Measurements from ENCODE around the gene IMMT.

The IMMT gene

DNA sequence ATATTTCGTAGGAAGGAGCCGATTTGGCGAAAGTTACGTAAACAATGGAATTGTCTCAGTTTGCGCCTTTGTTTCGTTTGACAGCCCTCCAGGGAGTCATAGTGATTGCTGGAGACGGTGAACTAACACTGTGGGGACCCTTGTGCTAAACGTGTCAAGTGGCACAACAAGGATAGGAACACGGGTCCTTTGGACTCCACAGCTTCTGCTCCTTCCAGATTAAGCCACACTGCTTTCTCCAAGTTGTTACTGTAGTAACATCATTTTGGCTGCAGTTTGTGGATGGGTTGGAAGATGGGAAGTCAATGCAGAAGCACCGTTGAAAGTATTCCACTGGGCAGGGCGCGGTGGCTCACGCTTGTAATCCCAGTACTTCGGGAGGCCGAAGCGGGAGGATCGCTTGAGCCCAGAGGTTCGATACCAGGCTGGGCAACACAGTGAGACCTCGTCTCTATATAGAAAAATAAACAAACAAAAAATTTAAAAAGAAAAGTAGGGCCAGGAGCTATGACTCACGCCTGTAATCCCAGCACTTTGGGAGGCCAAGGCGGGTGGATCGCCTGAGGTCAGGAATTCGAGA, 636 bp upstream of the IMMT start:
- DNase-seq: no peak

DNA sequence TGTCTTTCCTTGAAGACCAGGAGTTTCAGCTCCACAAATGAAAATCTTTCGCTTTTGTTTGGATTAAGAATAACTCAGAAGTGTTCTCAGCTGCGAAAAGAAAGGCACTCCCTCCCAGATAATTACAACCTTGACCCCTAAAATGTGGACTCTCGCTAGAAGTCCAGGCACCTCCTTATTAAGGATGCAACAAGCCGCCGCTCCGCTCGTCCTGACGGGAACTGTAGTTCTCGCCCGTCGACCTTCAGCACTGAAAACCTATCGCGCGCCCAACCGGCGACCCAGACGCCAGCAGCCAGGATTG, 559 bp downstream of the IMMT start:
- DNase-seq: no peak

DNA sequence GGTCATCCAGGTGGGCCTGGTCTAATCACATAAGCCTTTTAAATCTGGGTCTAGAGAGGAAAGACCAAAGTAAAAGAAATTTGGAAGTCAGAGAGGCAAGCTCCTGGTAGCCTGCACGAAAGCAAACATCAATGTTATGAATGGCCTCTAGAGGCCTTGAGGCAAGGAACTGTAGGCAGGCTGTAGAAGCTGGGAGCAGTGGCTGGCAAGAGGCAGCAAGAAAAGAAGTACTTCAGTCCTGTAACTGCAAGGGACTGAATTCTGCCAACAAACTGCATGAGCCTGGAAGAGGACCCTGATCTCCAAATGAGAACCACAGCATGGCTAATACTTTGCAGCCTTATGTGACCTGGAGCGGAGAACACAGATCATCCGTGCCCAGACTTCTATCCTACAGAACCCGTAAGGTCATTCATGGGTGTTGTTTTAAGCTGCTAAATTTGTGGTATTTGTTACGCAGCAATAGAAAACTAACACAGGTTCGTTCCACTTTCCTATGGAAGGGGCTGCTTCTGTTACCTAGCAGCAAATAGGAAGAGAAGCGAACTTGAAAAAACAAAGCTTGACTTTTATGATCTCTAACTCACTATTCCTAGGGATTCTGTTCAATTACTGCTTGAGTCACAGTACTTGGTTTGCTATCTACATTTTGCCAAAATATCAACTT, 1.2 kb downstream of the IMMT start:
- DNase-seq: no peak

DNA sequence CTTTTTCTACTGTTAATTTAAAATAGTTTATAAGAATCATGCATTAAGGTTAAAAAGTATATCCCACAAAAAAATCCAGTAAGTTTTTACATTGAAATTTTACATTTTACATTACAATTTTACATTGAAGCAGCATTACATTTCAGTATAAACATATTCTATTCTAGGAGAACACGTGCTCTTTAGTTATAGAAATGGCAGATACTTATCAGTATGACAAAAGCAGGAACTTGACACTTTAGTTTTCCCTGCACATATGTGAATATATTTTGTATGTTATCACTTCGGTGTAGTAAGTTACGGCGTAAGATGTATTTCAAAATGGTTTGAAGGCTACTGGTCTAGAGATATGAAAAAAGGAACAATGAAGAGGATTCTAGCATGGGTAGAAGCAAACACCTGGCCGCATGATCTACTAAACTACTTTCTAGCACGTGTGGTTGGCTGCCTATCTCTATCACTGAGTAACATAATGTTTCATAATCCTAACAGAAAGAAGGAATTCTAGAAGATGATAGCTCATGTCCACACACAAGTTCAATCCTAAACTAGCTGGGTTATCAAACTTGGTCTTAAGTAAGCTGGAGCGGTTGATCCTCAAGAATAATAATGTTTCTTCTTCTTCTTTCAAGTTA, 5.4 kb downstream of the IMMT start:
- DNase-seq: no peak

DNA sequence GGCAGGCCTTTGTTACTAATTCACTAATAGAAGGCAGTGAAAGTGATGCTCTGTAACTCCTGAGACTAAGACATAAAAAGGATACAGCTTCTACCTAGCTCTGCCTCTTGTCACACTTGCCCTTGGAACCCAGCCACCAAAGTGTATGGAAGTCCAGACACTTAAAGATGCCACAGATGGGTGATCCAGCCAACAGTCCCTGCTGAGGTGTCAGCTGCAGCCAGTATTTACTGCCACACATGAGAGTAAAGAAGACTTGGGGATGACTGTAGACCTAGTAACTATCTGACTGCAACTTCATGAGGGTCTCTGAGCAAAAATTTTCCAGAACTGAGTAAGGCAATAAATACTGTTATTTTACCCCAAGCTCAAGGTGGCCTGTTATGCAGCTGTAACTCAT, 8.8 kb downstream of the IMMT start:
- no peak for DNase-seq

DNA sequence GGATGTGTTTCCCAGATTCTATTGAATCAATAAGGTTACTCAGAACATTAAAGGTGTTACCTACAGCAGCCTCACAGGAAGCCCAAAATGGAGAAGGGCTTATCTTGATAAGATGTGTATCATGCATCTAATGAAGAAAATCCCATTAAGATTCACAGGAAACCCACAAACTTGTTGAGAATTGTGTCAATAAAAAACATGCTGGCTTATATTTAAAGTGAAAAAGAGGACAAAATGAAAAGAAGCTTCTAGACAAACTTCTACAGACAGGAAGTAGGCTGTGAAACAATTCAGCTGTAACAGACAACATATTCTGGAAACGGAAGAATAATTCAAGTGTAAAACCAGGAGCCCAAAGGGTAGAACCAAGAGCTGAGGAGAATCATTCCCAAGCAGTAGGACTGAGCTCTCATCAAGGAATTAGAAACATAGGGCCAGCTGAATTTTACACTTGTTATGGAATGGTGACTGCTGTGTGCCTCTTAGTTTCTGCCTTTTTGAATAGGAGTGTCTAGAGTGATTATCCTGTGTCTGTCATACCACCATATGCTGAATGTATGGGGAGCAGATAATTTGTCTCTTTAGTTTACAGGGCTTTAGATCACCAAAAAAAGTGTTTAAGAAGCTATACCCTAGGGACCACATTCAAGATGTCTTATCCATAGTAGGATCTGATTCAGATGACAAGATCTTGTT, 9.6 kb downstream of the IMMT start:
- peak; percentile 68 for DNase-seq

DNA sequence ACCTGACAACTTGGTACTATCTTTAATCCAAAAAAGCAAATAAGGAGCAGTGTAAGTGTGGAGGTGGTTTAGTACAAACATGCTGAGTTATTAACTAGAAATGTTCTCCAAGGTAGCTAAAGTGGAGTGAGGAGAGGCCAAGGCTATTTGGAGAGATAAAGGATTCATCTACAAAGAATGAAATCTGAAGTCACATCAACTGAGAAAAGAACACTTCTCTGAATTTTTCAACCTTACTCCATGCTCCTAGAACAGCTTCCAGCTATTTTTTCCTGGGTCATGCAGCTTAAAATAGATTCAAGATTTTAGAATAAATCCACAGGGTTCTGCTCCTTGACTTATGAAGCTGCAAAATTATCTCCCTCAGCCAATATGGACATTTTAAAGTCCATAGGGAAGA, 18.7 kb downstream of the IMMT start:
- DNase-seq: no peak

DNA sequence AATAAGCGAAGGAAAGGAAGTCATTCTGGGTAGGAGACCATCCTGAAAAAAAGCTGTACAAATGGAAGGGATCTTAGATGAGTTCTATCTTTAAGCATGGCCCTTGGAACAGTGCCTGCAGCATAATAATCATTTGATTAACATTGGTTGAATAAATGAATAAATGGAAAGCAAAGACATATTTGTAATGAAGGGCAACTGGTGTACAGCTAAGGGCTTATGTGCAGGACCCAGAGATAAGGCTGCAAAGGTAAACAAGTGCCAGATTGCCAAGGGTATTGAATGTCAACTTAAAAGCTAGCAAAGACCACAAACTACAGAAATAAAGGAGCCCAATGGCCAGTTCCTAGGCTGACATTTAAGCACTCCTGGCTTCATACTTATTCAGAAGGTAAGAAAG, 19.4 kb downstream of the IMMT start:
- DNase-seq: no peak

DNA sequence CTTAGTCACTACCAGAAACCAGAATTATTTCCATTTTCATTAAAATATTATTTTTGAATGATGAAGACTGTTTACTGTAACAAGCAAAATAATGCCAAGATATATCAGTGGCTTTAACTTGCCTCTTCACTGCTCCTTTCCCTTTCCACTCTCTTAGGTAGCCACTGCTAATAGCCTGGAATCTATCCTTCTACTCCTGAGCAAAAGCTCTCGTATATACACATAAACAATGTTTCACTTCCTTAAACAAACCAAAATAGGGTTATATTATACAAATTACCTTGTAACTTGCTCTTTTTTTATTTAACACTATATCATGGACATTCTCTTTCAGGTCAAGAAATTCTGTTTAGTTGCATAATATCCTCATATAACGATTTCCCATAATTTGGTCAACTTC, 20.8 kb downstream of the IMMT start:
- no peak for DNase-seq

DNA sequence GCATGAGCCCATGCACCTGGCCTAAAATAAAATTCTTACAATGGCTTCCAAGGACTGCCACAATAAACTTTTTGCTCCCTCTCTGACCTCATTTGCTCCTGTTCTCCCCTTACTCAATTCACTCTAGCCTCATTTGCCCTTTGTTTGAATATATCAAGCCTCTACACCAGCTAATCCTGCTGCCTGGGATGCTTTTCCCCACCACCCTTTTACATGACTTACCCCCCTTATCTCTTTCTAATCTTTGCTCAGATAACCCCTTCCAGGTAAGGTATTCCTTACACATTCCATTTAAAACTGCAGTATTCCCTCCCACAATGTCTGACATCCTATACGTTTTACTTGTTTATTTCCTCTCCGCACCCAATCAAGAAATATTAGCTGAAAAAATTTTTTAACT, 22.7 kb downstream of the IMMT start:
- DNase-seq: no peak

DNA sequence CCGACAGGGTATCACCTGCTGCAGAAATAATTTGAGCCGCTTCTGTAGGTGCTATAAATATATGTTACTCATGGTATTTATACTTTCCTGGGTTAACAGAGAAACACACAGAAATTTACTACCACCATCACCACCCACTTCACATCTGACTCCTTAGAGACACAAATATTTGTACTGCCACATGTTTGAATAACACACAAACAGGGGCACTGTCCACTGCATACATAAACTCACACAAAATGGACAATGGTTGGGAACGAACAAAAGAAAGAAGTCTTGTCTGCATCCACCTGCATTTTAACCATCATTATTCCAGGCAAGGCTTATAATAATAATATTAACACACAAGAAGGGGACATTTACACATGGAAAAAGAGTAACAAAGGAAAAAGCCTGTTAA, 24.0 kb downstream of the IMMT start:
- DNase-seq: no peak

DNA sequence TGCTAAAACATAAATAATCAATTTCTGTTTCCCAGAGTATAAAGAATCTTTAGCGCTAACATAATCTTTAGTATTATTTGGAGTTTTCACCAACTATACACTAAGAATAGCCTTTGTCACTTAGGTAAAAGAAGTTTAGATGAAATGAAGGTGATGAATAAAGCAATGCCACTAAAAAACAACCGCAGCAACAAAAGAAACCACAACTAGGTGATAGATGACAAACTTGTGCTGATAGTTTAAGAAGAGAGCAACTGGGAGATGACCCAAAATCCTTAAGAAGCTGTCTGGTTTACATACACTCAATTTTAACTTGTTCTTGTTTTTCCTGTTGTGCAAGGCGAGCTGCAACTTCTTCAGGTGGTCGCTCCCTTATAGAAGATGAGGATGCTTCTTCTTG, 24.8 kb downstream of the IMMT start:
- no peak for DNase-seq

DNA sequence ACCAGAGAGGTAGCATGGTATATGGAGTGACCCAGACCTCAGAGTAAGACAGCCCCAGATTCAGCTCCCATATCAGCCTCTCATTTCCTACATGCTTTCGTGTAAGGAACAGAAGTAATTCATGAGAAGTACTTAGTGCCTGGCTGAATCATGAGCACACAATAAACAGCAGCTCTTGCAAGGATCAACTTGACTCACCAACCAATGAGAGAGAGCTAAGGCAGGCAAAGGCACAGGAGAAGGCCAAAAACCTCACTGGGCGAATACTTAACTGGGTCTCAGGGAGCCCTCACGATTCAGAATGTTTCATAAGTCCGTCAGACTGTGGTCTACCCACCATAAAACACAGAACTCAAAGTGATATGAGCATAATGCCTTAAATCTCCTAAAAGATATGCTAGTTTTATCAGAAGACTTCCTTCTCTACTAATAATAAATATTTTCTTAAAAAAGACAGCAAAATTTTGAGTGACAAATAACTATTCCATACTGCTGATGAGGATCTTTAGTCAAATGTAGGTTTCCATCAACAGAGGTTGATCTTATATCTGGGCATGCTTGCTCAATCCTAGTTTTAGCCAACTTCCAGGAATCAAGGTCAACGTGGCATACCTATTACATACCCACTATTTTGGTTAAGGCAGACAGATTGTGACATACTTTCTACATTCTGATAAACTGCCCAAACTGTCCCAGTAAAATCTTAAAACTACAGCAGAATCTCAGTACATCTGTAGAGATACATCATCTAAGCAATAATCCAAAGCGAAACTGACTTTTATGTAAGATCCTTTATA, 34.9 kb downstream of the IMMT start:
- no peak for DNase-seq

DNA sequence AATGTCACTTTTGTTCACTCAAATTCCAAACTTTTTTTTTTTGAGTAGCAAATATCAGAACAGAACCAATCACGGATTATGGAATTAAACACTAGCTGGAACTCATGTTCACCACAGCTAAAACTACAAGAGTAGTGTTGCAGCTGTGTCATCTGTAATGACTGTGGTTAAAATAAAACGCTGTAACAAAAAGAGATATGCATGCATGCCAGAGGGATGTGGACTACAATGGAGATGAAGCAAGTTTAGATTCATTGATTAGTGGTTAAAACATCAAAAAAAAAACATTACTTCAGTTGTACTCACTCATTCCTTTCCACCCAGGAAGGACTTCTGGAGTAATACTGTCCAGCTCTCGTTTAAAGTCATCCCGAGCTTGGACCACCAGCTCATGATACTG, 37.0 kb downstream of the IMMT start:
- DNase-seq: no peak

DNA sequence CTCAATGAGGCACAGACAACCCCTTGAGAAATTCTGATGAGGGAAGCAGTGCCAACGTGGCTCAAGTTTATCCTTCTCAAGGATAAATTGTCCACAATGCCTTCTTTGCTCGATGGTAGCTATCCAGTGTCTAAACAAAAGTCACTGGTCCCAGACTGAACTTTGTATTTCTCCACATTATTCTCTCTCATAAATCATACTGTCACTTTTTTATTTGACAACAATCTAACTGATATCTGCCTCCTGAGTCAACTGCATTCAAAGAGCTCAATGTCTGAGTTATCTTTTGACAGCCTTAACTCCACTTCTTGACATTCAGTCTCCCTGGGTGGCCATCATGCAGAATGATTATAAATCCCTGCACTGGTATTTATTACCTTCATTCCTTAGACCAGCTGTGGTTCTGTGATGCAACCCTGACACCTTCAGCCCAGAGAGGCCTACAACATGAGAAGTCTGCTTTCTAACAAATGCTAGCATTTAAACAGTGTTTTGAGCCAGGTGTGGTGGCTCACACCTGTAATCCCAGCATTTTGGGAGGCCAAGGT, 38.2 kb downstream of the IMMT start:
- DNase-seq: no peak

DNA sequence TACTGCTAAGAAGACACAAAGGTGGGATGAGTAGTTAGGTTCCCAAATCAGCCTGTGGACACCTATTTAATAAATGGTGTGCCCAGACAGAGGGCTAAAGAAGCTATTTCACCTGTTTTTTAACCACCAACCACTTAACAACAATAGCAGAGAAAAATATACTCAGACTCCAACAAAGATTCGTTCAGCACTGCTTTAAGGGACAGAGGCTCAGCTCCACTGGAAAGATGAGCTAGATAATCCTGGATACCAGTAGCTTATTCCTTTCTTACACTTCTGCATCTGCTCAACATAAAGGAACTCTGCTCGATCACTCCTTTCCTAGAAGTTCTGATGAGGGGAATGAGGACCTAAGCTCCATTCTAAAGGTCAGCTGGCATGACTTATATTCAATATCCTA, 44.8 kb downstream of the IMMT start:
- DNase-seq: no peak

DNA sequence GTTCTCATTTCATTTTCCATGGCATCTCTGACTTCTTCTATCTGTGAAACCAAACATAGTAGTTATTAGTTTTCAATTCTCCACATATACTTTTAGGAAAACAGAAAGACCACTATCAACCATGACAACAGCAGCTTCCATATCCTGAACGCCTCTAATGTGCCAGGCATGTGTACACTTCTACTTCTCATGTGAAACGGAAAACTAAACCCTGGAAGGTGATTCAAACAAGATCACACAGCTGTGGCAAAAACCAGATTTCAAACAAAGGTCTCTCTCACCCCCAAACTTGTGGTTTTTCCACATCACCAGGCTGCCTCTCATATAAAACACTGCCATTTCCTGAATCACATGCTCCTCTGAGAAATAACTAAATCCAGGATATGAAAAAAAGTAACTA, 47.5 kb downstream of the IMMT start:
- DNase-seq: no peak

DNA sequence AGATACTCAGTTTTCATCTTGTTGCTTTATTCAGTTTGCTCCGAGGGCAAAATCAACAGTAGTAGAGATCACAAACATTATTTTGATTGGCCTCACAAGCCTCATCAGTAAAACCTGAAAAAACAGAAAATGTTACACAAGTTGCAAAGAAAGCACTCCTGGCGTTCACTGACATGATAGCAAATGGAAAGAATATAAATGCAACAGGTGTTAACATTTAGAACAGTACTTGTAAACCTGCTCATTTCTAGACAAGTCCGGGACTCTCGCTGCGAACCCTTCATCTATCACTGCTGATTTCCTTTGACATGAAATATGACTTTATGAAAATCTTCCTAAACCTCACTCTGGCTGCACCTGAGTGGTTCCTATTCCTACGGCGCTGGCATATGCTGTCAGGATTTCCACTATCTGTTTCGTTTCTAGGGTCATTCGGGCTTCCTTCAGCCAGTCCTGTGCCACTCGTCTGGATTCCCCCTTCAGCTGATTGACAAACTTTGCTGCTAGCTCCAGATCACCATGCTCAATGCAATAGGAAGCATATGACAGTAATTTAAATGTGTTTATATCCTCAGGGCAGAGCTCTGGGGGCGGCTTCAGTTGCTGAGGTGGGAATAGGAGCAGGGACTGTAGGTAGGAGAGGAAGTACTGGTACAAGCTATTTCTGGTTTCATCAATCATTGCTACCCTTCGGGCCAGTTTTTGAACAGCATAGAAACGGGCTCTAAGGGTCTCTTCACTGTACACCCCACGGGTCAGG, 51.2 kb downstream of the IMMT start:
- no peak for DNase-seq

DNA sequence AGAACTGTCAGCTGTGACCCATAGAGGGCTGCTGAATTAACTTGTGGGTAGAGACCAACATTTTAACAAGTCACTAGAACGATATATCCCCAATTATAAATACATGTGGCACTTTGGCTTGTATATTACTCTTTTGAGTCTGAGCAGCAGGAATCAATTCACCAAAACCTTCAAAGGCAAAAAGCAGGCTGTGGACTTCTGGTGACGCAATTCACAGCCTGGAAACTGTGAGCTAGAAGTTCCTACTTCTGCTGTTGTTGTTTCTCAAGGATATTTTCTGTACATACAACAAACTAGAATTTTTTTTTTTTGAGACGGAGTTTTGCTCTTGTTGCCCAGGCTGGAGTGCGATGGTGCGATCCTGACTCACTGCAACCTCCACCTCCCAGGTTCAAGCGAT, 52.0 kb downstream of the IMMT start:
- no peak for DNase-seq

DNA sequence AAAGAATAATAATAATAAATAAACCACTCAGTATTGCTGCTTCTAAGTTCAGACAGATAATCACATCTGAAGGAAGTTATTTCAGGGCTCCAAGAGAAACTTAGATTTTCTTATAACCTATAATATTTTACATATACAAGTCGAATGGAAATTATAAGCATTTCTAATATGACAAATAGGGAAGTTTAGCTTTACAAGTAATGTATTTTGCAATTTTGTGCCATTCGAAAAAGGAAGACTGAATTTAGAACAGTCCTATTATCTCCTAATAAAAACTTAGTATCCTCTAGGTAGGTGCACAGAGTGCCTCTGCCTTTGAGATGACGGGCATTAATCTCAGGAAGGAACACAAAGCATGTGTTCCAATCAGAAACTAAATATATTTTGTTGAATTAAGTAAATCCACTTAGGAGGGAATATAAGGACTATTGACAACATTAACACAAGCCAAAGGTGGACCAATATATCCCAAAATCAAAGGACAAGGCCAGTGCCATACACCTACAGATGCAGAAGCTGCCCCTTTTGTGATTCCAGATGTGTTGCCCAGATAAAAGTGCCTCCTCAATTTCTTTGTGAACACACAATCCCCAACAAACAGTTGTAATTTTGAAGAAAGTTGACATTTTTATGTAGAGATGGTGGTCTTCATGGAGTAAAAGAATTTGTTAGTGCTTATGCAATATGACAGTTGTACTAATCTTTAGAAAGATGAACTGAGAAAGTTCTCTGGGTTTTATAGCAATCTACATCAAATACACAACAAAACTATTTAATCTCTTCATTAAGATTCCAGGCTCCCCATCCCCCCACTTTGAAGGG, 52.6 kb downstream of the IMMT start:
- DNase-seq: no peak

DNA sequence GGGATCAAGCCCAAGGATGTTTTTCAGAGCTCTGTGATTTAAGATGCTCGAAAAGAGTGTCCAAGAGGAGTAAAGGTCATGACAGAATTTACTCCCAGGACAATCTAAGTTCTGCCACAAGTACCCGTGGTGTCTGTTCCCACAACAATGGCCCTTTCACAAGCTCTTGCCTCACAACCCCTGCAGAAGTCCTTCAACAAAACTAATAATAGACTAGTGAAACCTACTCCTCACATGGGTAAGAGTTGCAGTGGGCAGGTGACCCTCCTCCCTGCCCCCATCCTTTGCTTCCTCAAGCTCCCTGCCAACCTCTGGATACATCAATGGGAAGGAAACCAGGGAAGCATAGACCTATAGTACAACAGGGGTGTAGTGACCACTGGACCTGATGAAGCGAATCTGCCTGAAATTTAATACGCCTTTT, 54.3 kb downstream of the IMMT start:
- DNase-seq: no peak

DNA sequence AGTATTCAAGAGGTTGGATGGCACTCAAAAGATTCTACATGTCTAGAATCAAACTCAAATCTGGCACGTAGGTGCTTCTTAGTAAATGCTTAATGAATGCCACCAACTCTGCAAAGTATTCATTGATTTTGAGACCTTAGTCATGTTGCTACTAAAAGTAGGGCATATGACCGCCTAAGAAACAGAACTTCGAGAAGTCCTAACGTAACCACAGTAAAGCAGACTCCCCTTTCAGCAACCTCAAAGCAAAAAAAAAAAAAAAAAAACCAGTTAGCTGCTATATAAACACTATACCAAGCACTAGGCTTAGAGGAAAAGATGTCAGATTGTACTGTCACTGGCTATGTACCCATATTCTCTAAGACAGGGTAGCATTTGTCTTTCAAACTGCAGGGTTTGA, 55.3 kb downstream of the IMMT start:
- DNase-seq: no peak

Measured in CD4-positive, alpha-beta T cell treated with Interleukin-17A for 1 hour (primary cell).